Ovary (tissue), 3 donors: ENCODE results near the gene CBY2.

Experiments
- CTCF ChIP-seq, 3 donors: fragments of 450-650 bp in 2 of 3; fragments of 200-600 bp in 1 of 3; IDR thresholded peaks; one replicate each; pipeline versions ENCODE4 v1.5.1 to v1.8.0; 2016 to 2022; ENCODE audit warnings: antibody characterized with exemption in 3 of 3, mild to moderate bottlenecking in 1 of 3
- POLR2A ChIP-seq: fragments of 450-650 bp; IDR thresholded peaks from one replicate; pipeline ENCODE4 v1.6.1; 2017; ENCODE audit warnings: antibody characterized with exemption, mild to moderate bottlenecking, moderate library complexity
- donor health status: DM: no; HTN: no; CAD: no.

DNA sequence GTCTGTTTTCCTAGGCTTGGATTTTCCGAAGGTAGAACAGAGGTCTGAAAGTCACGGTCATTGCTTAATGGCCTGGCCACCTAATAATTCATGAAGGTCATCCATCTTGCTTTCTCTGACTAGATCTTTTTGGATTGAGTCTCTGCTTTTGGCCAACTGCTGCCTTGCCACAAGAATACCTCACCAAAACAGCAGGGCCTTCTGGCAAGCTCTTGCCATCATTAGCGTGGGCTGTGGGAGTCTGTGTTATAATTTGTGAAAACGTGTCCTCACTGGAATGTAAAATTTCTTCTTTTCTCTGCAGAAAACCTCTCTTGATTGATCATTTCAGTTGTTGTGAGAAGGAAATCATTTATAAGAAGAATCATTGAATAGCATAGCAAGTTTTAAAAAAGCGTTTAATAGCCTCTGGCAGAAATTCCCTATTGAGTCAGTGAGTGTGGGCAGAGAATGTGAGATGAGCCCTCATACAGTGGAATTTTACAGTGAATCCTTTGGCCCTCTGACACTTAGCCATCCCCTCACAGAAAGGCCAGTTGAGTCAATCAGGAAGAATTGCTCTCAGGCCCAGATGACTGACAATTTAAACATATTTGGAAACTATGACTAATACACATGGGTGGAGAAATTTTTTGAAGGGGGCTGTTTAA is 43.4 kb upstream of the CBY2 start:
- TF ChIP-seq CTCF (IDR thresholded peaks at IDR 0.05) (no peak), POLR2A (no peak)
